PFSK-1 (cell line): ENCODE measurements around the gene PHKG2.

Source experiments
- FOXP2 ChIP-seq: optimal IDR thresholded peaks from 2 replicates; pipeline ENCODE3; 2011; ENCODE audit warnings: borderline replicate concordance, control low read depth, inconsistent platforms; ENCODE audit not compliant: insufficient read depth; ENCODE audit errors: extremely low read length, extremely low read depth
- POLR2AphosphoS5 ChIP-seq: IDR thresholded peaks from 2 replicates; pipeline ENCODE4 v1.6.1; 2012; ENCODE audit warnings: low read depth, mild to moderate bottlenecking, control low read depth, low read length, moderate library complexity
- SIN3A ChIP-seq: IDR thresholded peaks from 2 replicates; pipeline ENCODE4 v1.6.1; 2012; ENCODE audit warnings: mild to moderate bottlenecking, low read length, moderate library complexity, borderline replicate concordance; ENCODE audit not compliant: insufficient read depth
- TAF1 ChIP-seq: IDR thresholded peaks from 2 replicates; pipeline ENCODE4 v1.6.1; 2012; ENCODE audit warnings: low read length, control low read depth, borderline replicate concordance; ENCODE audit not compliant: insufficient read depth
- TF ChIP-seq, protein P1 (sequence below), 2 experiments: IDR thresholded peaks; 2 replicates each; pipeline versions ENCODE4 v1.6.1 to v1.8.0; 2011 to 2012; ENCODE audit warnings: low read depth in 2 of 2, low read length in 2 of 2, control low read depth in 1 of 2, inconsistent platforms in 1 of 2, mild to moderate bottlenecking in 1 of 2, moderate library complexity in 1 of 2; ENCODE audit not compliant: insufficient read depth in 1 of 2

The PHKG2 gene

DNA sequence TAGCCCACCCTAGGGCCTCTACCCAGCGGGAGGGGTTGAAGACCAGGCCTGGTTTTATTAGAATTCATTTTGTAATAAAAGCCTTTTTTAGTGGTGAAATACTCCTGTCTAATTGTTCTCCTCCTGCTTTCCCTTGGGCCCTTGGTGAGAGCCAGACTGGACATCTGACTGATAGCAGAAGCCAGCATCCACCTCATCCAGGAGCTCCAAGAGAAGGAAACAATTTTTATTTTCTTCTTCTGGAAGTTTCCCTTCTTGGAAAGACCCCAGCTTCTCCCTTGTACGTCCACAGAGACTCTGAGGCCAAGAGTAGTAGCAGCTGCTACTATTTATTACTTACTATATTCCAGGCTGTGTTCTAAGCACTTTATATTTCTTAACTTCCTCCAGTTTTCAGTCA is 4.0 kb upstream of the PHKG2 start:
- TF ChIP-seq POLR2AphosphoS5 (no peak), TAF1 (no peak), SIN3A (no peak), FOXP2 (no peak)
- TF ChIP-seq, protein P1, sequence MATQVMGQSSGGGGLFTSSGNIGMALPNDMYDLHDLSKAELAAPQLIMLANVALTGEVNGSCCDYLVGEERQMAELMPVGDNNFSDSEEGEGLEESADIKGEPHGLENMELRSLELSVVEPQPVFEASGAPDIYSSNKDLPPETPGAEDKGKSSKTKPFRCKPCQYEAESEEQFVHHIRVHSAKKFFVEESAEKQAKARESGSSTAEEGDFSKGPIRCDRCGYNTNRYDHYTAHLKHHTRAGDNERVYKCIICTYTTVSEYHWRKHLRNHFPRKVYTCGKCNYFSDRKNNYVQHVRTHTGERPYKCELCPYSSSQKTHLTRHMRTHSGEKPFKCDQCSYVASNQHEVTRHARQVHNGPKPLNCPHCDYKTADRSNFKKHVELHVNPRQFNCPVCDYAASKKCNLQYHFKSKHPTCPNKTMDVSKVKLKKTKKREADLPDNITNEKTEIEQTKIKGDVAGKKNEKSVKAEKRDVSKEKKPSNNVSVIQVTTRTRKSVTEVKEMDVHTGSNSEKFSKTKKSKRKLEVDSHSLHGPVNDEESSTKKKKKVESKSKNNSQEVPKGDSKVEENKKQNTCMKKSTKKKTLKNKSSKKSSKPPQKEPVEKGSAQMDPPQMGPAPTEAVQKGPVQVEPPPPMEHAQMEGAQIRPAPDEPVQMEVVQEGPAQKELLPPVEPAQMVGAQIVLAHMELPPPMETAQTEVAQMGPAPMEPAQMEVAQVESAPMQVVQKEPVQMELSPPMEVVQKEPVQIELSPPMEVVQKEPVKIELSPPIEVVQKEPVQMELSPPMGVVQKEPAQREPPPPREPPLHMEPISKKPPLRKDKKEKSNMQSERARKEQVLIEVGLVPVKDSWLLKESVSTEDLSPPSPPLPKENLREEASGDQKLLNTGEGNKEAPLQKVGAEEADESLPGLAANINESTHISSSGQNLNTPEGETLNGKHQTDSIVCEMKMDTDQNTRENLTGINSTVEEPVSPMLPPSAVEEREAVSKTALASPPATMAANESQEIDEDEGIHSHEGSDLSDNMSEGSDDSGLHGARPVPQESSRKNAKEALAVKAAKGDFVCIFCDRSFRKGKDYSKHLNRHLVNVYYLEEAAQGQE (IDR thresholded peaks at IDR 0.05; ENCODE audit: insufficient read depth in 1 of 2, low read depth in 2 of 2, low read length in 2 of 2) = no peak

DNA sequence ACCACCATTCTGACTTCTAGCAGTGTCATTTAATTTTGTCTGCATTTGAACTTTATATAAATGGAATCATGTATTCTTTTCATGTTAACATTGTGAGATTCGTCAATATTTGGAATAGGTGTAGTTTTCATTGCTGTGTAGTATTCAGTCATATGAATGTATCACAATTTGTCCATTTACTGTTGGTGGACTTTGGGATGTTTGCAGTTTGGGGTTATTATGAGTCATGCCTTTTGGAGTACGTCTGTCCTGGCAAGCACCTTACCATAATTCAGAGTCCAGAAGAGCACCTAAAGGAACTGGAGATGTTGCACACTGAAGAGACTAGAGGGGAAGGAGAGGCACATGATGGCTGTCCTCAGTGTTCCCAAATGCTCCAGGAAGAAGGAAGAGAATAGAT is 3.1 kb upstream of the PHKG2 start:
- no peak for TF ChIP-seq FOXP2
- TF ChIP-seq POLR2AphosphoS5 = no peak
- no peak for TF ChIP-seq TAF1
- TF ChIP-seq, protein P1 (IDR thresholded peaks at IDR 0.05; ENCODE audit: insufficient read depth in 1 of 2, low read depth in 2 of 2, low read length in 2 of 2) = no peak
- TF ChIP-seq SIN3A = no peak

DNA sequence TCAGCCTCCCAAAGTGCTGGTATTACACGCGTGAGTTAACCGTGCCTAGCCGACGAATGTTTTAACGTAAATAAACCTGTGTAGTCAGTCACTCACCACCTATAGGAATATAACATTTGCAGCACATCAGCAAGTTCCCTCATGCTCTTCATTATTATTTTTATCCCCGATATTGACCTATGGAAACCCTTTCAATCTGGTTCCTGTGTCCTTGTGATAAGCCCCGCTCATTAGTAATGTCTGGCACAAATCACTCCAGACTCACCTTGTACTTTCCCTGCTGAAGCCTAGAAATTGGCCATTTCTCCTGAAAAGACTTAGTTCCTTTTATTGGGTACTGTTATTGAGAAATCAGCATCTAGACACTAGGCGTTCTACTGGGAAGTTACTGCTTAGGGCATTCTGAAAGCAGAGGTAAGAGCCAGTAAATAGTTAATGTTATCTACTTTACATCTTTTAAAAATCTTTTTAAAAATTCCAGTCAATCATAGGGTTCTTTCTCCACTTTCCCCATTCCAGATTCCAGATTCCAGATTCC is 1.5 kb upstream of the PHKG2 start:
- TF ChIP-seq TAF1 (no peak), SIN3A (no peak), POLR2AphosphoS5 (no peak), FOXP2 (no peak)
- TF ChIP-seq, protein P1 (IDR thresholded peaks at IDR 0.05; ENCODE audit: insufficient read depth in 1 of 2, low read depth in 2 of 2, low read length in 2 of 2) = no peak

DNA sequence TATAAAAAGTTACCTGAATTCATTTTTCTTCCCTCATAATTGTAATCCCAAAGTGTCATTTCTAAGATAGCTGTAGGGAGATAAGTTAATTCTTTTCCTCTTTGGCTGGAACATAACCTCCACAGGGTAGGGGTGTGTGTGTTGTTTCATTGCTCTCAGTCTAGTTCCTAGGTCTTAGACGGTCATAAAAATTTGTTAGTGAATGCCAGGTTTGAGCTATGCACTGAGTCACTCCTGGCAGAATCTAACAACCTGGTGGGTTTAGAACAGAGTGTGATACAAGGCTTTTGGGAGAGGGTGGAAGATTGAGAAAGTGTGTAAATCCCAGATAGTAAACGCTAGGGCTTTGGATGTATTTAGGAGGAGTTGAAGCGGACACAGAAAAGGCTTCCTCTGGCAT is 894 bp upstream of the PHKG2 start:
- TF ChIP-seq, protein P1 (IDR thresholded peaks at IDR 0.05; ENCODE audit: insufficient read depth in 1 of 2, low read depth in 2 of 2, low read length in 2 of 2) = no peak
